HG03469 (cell line): ENCODE results near the gene RPTOR.
"Not testable (repeated sequence)": the region's sequence is repeated elsewhere in the genome, so short reads cannot be mapped to it uniquely, and the experiment has no call there.

Source experiments
- ATAC-seq: cut with Tn5 transposase; IDR thresholded peaks from one replicate; pipeline ENCODE4 v1.9.1; 2021; ENCODE audit warnings: mild to moderate bottlenecking, moderate library complexity, moderate number of reproducible peaks; ENCODE audit not compliant: unreplicated experiment

RPTOR gene

DNA sequence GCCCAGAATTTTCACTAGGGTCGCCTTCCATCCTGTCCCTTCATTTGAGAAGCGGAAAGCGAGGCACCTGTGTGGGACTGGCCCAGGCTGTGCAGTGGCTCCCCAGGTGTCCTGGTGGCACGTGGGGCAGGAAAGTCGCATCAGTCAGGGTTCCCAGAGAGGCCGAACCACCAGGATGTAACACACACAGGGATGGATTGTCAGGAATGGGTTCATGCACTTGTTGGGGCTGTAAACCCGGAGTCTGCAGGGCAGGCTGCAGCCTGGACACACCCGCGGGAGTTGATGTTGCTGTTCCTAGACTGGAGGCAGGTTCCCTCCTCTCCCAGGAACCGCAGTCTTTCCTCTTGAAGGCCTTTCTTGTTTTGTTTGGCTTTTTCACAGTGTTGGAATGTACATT lies 30.7 kb upstream of the RPTOR start:
- ATAC-seq, result no peak

DNA sequence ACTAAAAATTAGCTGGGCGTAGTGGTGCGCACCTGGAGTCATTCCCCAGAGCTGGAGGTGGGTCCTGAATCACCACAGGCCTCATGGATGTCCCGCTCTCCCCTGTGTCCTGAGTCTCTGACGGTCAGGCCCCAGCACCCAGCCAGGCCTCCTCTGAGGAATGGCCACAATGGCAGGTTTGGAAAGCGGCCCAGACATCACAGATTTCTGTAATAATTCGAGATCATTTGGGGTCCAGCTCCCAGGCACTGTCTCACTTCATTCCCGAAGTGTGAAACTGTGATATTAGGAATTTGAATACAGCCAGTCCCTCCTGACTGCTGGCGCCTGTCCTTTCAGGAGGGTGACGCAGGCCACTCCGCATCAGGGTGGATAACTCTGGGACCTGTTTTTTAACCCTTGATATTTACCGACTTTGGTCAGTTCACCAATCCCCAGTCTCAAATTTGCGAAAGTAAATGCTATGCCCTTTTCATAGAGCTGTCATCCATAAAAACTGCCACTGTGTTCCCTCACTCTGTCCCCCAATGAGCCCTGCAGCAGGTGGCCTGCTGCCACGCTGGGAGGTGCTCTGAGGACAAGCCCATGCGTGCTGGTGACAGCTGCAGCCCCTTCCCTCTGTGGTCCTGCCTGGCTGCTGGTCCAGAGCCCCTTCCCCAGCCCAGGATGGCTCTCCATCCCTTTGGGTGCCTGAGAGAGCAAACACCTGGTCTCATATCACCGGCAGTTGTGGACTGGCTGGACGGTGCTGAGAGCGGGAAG lies 28.3 kb upstream of the RPTOR start:
- no peak for ATAC-seq

DNA sequence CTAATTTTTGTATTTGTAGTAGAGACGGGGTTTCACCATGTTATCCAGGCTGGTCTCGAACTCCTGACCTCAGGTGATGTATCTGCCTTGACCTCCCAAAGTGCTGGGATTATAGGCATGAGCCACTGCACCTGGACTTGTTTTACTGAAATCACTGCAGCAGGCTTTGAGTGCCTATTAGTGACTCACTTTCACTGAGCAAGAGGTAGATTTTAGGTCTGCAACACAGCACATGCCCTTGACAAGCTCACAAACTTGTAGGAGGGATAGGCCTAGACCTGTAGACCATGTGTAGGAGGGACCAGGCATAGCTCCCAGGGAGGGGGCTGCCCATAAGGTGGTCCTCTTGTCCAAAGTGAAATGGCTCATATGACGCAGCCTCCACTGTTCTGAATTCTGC lies 27.0 kb upstream of the RPTOR start:
- ATAC-seq, result no peak

DNA sequence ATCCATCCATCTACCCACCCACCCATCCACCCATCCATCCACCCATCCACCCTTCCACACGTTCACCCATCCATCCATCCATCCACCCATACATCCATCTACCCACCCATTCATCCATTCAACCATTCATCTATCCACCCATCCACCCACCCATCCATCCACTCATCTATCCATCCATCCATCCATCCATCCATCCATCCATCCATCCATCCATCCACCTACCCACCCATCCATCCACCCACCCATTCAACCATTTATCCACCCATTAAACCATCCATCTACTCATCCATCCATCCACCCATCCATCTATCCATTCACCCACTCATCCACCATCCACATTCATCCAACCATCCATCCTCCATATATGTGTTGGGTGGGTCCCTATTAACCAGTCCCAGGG lies 26.2 kb upstream of the RPTOR start:
- no peak for ATAC-seq

DNA sequence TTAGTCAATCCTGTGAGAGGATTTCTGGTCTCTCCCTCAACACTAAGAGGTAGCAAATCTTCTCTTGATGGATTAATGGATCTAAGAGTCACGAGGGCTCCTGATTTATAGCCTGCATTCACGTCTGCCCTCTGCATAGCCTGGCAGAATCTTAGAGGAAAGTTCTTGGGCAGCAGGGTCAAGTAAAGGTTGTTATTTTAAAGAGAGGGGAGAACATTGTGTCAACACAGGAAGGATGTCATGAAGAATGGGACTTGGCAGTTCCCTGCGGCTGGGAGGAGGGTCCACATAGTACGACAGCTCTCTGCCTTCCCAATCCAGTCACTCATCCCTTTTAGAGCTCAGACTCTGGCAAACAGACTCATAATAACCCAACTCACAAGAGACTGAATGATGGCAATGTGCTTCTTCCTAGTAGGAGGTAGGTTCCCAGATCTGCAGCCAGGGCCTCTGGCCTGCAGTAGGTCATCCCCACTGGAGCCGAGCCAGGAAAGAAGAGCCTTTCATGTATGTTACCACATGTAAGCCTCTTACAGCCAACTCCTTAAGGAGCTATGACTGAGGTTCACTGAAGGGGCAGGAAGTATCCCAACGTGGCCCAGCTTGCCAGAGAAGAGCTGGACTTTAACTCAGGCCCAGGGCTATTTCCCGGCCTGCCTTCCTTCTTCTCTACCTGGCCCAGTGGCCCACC lies 25.4 kb upstream of the RPTOR start:
- ATAC-seq, result no peak

DNA sequence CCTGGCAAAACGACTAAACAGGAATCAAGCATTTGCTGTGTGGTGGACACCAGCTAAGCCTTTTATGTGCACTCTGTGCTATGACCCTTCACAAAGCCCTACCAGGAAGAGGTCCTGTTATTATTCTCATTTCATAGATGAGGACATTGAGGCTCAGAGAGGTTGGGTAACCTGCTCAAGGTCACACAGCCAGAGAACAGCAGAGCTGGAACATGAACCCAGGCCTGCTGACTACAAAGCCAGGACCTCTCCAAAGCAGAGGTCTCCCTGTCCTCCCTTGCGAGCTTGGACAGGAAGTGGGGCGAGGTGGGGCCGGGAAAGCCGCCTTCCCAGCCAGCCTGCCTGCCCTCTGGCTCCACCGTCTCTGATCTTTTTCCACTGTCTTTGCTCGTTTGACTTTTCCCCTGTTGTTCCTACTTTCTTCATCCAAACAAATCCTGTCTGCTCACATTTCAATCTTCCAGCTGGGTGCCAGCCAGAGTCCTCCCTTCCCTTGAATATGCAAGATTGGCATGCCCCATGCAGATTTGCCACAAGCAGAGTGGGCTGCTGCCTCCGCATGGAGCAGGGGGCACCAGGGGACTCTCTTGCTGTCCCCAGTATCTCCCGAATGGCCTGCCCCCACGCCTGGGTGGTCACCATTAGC lies 23.7 kb upstream of the RPTOR start:
- ATAC-seq, result no peak

DNA sequence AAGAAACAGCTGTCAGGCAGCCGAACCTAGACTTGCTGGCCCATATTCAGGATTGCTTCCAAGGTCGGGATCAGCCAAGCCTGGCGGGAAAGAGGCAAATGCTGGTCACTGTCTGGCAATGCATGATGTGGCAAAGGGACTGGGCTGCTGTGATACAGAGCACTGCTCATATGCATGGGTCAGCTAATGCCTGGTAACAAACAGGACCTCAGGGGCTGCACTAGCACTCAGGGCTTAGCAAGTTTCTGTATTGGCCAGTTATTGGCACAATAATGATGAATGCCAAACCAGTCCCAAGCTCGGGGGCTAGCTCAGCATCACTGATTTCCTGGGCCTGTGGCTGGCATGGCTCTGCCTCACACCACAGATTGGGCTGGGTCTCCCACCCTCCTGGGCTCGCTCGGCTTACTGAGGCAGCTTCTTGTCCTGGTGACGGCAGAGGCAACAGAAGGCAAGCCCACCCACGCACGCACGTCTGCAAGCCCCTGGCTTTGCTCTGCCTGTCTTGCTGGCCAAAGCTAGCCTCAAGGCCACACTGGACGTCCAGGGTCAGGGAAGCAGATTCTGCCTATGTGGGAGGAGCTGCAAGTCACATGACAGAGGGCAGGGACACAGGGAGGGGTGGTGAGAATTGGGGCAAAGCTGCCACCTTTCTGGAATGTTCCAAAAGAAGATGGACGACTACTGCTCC lies 21.4 kb upstream of the RPTOR start:
- no peak for ATAC-seq

DNA sequence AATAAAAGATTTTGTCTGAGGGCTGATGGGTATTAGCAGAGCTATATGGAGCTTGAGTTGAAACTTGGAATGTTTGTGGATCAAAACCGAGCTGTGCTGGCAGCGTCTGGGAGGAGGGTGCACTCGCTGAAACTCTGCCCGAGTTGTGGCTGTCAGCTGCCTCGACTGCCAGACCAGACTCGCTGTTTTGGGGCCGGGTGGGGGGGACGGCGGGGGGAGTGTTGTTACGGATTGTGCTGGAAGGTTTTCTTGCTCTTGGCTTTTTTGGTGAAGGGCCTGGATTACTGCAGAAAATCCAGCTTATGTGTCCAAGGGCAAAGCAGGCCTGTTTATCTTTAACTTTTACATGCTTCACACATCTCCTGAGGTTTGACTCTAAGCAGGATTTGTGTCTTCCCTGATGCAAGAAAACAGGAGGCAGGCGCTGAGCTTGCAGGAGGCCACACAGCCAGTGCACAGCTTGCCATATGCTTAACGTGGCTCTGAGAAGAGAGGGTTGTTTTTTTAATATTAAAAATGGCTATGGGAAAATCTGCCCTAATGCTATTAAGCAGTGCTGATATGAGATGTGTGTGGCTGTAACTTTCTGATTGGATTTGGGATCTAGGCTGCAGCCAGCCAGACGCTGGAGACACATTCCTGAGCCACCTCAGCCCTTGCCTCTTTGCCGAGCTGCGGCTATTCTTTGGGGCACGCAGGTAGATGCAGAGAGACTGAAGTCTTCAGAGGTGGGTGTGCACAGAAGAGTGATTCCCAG lies 20.5 kb upstream of the RPTOR start:
- no peak for ATAC-seq

DNA sequence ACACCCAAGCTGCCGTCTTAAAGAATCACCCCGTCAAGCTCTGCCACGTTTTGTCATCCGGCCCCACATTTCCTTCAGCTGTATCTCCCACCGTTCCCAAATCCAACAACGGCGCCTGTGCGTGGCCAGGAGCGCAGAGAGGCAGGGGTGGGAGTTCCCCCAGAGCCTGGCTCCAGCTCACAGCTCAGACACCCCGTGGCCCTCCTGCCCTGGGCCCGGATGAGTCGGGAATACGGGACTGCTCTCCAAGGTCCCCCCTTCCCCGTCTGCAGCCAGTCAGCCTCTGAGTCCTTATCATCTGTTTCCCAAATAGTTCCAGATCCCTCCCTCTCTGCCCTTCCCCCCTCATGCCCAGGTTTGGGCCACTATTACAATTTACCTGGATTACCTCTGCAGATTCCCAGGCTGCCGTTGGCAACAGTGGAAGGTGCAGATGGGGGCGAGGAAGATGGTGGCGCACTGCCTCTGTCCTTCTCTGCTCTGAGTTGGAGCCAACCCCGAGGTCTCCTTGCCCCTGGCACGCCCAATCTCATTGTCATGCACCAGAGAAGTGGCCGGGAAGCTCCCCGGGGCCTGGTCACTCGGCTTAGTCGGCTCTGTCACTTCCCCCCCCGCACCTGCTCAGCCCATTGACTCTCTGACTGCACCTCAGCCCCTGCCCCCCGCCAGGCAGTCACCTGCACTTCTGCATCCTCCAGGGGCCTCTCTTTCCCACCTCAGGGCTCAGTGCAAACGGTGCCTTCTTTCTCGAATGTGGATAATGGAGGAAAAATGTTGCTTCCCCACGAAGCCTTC lies 18.3 kb upstream of the RPTOR start:
- no peak for ATAC-seq

DNA sequence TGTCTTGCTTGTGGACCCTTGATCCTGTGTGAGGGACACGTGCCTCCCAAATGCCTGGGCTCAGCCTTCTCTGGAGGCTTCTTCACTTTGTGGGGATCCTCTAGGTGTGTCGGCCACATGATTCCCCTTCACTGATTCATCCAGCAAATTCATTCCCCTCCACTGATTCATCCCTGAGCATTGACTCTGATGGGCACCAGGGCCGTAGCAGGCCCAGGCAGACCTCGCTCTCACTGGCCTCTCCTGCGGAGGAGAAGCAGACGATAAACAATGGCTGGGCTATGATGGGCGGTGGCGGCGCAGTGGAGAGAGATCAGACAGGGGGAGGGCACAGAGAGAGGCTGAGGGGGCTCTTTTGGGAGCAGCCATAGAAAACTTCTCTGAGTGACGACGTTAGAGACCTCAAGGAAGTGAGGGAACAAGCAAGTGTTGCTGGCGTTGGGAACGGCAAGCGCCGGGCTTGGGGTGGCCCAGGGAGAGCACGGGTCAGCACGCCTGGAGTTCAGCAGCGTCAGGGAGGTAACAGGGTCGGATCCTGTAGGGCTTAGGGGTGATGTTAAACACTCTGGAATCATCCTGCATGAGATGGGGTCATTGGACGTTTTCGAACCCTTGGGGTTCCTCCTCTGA lies 17.5 kb upstream of the RPTOR start:
- no peak for ATAC-seq

DNA sequence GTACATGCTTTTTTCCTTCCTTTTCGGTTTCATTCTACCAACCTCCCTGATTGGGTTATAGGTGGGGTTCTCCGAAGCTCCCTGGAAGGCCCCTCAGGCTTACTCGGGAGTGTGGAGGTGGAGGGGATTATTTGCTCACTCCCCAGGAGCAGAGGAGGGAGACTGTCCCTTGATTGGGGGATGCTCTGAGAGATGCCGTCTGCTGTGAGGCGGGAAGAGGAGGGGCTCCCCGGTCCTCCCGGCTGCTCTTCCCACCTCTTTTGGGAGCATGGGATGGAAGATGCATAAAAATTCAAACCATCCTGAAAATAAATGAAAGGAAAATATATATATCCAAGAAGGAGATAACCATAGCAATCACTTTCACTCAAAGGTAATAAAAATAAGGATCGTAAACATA lies 16.1 kb upstream of the RPTOR start:
- no peak for ATAC-seq

DNA sequence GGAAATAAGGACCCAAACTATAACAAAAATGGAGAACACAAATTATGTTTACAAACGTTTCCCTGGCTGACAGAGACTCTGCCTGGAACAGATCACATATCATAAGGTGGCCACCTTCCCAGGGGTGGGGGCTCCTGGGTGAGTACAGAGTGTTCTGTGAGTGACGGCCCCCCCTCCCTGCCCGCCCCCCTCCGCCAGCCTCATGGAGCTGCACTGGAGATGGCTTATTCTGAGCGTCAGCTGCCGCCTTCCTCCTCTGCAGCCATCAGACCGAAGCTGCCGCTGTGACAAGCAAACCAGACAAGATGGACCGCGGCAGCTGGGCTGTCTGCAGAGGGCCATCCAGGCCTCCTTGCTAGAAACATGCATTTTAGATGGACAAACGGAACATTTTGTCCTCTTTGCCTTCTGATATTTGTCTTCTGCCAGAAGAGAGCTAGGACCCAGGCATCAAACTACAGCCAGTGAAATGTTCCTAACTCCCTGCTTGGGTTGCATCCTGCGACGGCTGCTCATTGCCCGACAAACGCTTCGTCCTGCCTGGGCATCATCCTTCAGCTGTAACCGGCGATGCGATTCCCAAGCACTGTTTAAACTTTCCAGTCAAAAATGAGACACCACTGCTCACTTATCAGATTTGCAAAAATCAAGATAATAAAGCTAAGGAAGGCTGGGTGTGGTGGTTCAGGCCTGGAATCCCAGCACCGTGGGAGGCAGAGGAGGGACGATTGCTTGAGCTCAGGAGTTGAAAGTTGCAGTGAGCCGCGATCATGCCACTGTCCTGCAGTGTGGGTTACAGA lies 15.3 kb upstream of the RPTOR start:
- ATAC-seq, result no peak

DNA sequence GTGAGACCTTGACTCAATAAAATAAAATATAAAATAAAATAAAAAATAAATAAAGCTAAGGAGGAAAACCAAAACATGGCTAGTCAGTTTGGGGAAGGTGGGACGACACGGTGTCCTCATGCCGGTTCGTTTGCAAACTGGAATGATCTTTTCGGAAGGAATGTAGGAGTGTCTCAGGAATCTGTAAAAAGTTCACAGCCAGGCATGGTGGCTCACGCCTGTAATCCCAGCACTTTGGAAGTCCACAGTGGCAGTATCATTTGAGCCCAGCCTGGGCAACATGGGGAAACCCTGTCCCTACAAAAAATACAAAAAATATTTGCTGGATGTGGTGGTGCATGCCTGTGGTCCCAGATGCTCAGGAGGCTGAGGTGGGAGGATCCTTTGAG lies 14.7 kb upstream of the RPTOR start:
- no peak for ATAC-seq

DNA sequence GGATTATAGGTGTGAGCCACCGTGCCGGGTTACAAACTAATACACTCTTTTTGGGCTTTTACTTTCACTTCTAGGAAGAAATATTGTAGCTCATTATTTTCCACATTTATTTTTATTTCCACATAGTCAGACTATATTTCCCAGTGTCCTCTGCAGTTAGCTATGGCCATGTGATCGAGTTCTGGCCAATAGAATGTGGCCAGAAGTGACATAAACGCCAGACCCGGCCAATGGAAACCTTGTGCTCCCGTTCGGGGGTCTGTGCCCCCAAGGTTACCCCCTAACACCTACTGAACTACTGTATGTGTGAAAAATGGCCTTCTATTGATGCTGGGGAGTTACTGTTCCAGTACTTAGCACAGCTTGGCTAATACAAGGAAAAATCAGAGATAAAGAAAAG lies 13.2 kb upstream of the RPTOR start:
- ATAC-seq, result no peak

DNA sequence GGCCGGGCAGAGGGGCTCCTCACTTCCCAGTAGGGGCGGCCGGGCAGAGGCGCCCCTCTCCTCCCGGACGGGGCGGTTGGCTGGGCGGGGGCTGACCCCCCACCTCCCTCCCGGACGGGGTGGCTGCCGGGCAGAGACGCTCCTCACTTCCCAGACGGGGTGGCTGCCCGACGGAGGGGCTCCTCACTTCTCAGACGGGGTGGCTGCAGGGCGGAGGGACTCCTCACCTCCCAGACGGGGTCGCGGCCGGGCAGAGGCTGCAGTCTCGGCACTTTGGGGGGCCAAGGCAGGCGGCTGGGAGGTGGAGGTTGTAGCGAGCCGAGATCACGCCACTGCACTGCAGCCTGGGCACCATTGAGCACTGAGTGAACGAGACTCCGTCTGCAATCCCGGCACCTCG lies 7.3 kb upstream of the RPTOR start:
- ATAC-seq, result not testable (repeated sequence)

DNA sequence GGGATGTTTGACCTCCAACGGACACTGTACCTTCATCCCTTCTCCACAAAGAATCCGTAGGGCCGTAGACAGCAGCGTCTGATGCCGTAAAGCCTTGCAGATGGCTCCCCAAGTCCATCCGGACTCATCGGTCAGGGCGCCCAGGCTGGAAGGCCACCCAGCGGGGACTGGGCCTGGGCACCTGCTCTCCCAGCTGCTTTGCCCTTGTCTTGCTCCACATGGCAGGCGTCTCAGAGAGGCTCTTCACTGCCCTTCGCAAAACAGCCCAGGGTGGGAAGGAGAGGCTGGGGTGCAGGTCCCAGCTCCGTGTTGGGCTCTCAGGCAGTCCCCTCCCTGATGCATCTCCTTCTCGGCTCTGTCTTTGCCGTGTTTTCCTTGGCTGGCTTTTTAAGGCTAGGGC lies 6.2 kb upstream of the RPTOR start:
- no peak for ATAC-seq

DNA sequence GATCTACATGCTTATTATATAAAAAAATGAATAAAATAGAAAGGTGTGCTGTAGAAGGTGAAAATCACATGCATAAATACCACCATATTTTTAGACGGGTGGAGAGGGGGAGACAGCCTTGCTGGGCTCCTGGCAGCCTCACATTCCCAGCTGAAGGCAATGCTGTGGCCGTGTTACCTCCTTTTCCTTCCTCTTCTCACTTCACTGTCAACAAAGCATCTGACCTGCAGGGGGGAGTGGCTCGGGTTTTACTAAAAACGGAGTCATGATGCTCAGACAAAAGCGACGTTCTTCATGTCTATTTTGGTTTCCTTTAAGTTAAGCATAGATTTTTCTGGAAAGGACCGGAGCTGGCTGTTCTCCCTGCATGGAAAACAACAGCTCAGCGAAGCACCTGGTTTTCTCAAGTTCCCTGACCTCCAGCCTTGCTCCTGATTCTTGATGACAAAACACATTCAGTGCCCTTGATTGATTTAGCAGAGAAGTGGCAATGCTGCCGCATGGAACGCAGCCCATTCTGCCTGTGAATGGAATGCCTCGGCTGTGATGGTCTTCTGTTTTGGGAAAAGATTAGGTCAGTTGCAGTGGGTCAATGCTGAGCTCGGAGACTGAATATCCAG lies 5.5 kb upstream of the RPTOR start:
- no peak for ATAC-seq

DNA sequence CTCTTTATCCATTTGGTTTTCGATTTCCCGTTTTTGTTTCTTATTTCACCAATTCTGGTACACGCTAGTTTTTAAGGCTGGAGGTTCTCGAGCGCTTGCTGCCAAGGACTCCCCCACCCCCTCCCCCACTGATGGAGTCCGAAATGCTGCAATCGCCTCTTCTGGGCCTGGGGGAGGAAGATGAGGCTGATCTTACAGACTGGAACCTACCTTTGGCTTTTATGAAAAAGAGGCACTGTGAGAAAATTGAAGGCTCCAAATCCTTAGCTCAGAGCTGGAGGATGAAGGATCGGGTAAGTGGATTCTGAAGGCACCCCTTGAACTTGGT lies 825 bp downstream of the RPTOR start:
- no peak for ATAC-seq

DNA sequence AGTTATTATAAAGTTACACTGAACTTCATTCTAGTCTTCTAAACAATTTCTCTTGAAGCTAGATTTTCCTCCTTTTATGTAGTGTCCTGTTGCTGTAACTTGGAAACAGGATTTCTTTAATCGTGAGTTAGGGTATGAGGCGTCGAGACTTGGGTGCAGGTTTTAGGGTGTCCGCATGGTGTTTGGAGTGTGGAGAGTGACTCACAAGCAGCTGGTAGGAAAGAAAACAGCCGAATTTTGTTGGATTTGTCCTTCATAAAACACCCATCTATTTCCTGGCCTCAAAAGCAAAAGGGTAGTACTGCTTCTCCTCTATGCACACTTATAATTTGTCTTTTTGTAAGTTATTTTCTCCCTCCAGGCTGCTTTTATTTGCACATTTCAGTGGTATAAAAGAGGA lies 1.6 kb downstream of the RPTOR start:
- ATAC-seq, result no peak
